Cardiac septum (tissue), 1 donor: ENCODE data around the gene AFF3. TPM values are rescaled to one million over a fixed set of nuclear protein-coding genes. Genes with fewer than 3 reads are reported as not detected.

ENCODE experiments used
- DNase-seq: peaks from one replicate; pipeline ENCODE4 v3.0.0-alpha.2; 2020; ENCODE audit warnings: low spot score
- intact Hi-C: fragments of 100-400 bp; cut with DNase I; formaldehyde crosslinking; loops from one replicate; pipeline ENCODE4 v1.14.0; 2022
- total RNA-seq: library from RNA; stranded (reverse); fragmentation: NEBNext Ultra II Directional; extraction: Animal tissue kit (Norgen Biotek cat#: 25700); gene quantifications from one replicate; pipeline ENCODE4 v1.2.1, GENCODE V29; 2021
- donor health status: DM: no; HTN: no; CAD: no.

Gene AFF3
- total RNA-seq, 1 donor from 2014 or later, result 6.7 TPM

DNA sequence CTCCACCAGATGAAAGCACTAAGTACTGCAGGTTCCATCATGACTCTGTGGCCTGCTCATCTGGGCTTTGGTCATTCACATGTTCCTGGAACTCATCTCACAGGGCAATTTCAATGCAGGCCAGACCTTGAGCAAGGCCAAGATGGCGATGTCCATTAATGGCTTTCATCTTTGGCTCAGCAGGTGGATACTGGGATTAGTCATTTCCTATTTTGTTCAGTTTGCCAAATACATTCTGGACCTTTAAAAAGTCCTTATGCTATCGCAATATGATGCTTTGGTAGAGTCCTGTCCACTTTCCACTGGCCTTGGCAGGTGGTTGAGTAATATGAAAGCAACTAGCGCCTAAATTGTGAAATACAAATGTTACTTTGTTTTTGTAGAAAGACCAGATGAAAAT is 482.5 kb downstream of the AFF3 start:
- intact Hi-C loops, result loop anchor here (5.0 kb wide), 1 partner anchor 37 kb away; no protein-coding TSS in a partner anchor
- DNase-seq, result no peak

DNA sequence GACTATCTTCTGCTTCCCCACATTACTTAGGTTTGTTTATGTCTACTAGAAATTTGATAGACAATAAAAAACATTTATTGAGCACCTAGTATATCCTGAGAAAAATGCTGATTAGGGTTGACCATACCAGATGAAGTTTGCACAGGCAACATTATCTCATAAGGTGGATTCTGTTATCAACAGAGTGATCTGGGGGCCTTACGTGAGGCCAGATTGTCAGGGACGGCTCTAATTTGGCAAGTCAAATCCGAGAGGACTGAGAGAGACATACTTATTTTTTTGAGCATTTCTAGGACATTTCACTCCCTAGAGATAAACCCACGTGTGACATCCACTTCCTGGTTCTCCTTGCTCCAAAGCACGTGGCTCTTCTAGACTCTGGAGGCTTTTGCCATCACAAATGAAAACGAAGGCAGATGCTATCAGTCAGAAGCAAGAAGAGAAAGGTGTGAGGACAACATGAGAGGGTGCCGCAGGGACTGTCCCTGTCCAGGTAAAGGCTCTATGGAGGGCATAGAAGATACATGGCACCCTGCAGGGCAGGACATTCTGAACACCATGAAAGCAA is 484.6 kb downstream of the AFF3 start:
- intact Hi-C loops, result no loop called here
- no peak for DNase-seq

DNA sequence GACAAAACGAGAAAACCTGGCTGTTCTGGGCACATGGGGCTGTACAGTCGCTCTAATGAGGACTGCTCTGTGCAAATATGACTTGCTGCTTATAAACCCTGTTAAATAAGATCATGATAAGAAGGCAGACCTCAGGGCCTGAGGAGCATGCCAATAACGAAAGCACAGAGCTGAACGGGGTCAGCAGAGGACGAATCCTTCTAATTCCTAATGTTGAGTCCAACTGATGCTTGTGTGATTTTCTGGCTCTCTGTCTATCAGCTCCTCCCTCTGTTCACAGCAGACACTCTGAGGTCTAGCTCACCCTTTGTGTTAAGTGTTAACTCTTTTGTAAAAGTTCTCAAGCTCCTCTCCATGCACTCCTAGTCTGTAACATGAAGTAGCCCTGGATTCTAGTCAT is 485.4 kb downstream of the AFF3 start:
- DNase-seq, result no peak
- intact Hi-C loops, result no loop called here

DNA sequence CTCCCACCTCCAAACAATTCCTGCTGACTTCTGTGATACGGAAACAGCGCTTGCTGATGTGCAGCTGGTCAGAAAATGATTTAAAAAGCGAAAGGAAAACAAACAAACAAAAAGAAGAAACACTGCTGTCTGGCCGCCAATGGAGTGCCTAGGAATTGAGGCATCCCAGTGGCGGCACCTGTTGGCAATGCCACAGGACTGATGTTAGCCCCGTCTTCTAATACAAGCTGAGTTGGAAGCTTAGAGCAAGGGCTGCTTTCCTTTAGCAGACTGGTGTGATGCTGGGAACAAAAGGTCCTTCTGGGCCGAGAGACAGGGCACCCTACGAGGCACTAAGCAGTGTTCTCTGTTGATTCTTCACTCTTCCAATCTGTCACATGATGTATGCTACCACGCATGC is 489.0 kb downstream of the AFF3 start:
- intact Hi-C loops, result no loop called here
- no peak for DNase-seq

DNA sequence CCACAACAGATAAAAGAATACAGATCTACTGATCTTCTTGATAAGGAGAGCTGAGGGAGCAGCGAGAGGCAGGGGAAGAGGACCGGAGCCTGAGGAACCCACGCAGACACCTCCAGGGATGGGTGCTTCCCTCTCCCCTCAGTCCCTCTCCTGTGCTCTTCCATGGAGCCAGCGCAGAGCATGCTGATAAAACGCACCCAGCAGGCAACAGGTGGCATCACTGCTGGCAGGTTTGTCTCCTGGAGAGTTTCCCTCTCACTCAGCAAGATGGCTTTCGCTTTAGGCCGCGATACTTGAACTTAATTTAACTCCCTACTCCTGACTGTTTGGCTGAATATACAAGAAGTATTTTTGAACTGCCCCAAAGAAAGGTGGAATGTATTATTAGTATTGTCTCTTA is 489.5 kb downstream of the AFF3 start:
- DNase-seq, result no peak
- intact Hi-C loops, result no loop called here

DNA sequence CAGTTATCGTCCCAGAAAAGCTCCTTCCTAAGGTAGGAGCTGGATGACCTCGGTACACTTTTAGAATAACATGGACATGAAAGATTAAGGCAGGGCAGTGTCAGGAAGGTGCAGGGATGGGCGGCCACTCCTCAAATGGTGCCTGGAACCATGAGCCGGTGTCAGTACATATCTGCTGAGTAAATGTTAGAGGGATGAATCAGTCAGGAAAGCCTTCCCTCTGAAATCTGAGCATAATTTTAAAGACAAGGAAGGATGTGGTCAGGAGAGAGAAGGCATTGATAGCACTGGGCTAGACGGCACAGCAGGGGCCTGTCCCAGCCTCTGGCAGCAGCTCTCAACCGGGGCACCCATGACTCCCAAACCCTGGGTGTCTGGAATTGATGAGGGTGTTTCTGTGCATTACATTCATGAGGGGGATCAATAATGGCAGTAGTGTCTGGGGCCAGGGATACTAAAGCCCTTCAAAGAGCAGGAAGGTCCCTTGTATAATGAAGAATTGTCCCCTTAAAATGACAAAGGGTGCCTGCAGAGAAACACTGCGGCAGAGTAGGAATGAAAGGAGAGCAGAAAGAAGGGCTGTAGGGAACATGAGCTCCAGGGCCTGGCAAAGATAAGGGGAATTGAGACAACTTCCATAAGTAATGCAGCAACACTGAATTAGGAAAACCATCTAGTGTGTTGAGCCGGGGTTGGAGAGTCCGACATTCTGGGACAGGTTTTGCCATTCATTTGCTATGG is 490.3 kb downstream of the AFF3 start:
- intact Hi-C loops, result no loop called here
- no peak for DNase-seq

DNA sequence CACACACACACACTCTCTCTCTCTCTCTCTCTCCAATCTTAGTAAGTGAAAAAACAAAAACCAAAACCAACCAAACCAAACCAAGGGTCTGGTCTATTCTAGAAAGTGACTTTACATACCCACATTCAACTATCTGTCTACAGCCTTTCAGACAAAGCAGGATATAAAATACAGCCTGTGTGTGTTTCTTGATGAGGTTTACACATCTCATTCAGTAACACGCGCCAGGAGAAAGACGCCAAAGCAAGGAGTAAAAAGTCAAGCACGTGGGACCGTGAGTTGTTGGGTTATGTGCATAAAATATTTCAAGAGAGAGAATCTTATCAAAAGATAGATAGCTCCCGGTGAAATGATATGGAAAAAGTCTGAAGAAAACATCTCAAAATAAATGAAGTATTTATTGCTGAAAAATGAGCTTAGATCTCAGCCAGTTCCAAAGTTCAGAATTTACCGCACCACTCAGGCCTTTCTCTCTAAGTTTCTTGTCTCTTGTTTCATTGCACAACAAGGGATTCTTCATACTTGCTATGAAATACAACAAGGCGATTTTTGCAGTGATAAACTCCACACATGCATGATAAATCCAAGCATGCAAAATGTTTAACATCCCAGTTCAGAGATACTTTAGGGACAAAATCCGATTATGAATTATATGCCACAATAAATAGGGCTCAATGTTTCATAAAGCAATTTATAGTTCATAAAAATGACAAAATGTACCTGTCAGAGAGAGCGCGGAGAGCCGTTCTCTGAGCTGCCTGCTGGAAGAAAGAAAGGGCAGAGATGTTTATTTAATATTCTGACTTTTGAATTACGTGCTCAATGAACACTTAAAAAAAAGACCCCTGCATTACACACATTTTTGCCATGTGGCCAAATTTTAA is 493.2 kb downstream of the AFF3 start:
- DNase-seq, result no peak
- intact Hi-C loops, result no loop called here

DNA sequence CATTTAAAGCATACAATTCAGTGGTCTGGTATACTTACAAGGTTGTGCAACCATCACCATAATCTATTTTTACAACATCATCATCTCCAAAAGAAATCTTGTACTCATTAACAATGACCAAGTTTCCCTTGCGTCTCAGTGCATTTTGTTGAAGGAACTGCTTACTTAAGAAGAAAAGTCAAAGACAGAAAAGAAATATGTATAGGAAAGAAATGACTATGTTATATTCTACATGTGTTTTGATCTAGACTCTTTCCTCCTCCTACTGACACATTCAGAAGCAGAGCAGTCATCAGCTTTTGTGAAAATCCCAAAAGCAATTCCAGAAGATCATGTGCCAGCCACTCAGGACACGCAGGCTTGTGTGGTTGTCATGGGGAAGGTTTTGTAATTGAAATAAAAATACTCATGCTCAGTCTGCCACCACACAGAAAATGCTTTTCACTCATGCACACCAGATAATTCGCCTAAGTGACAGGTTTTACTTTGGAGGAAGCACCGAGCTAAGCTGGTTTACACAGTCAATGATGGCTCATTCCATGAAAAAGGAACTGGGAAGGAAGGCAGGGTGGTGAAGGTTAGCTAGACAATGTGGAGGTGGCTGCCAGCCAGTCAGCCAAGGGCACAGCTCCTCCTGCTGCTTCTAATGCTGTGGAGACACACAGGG is 494.1 kb downstream of the AFF3 start:
- no peak for DNase-seq
- intact Hi-C loops, result no loop called here

DNA sequence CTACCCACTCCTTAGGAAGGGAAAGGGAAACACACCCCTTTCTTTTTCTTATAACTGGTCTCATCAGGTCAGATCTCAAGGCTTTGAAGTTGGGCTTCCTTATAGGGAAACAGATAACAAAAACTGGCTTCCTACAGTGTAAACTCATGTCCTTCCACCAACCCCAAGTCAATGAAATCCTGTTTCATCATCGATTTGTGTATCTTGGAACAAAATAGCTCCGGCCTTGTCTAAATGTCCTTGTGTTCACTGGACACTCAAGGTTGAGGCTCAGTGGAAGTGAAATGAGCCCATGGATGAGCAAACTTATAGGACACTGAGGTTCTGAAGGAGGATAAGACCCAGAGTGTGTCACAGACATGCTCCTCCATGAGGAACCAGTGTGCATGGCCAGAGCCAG is 496.4 kb downstream of the AFF3 start:
- intact Hi-C loops, result no loop called here
- DNase-seq, result no peak

DNA sequence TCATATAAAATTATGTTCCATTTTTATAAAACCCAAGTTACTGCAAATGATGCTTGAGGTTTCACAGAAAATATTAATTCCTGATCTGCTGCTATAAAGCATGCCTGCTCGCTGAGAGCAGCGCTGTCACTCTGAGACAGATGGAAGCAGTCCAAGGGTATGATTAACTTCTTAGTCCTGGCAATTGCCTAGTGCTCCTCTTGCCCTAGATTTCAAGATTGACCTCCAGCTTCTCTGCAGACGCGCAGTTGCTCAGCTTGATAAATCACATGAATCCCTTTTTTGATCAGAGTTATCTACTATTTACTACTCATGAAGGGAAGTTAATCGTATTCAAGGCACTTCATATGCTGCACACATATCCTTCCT is 498.0 kb downstream of the AFF3 start:
- DNase-seq, result no peak
- intact Hi-C loops, result no loop called here

DNA sequence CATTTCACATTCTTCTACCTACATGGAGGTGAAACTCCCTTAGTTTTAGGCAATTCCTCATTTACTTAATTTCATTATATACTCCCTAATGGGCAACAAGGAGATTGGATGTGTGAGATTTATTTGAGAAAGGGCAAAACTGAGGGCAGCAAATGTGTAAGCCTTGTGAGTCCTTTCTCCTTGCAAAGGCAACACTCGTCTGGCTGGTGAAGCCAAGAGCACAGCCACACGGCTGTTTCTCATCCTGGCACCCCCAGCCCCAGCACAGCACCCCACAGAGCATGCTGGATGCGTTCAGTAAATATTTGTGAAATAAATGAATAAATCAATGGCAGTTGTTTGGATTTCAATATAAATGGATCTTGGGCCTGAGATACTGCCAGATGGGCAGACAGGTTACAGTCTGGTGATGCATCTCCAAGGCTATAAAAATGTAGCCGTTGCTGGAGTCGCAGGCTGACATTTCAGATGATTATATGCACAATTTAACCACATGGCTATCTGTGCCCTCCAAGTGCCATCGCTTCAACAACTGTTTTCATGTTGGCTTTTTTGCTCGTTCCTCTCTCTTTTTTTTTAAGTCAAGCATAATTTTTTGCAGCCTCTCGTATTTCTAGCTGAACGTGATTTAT is 498.5 kb downstream of the AFF3 start:
- intact Hi-C loops, result no loop called here
- DNase-seq, result no peak

DNA sequence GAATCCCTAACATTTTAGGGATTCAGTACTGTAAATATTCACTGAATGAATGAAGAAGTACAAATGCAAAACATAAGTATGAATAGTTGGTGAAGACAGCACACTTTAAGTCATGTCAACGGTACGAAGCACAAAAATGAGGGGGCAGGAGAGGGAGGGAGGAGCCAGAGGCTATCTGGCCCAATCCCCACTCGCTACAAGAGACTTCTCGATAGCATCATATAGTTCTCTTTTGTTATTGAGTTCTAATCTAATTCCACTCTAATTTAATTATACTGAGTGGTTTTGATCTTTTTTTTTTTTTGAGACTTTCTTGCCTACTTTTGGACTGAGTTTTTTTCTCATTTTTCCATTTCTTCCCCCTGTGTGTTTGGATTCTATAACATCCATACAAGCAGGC is 500.4 kb downstream of the AFF3 start:
- intact Hi-C loops, result no loop called here
- no peak for DNase-seq

DNA sequence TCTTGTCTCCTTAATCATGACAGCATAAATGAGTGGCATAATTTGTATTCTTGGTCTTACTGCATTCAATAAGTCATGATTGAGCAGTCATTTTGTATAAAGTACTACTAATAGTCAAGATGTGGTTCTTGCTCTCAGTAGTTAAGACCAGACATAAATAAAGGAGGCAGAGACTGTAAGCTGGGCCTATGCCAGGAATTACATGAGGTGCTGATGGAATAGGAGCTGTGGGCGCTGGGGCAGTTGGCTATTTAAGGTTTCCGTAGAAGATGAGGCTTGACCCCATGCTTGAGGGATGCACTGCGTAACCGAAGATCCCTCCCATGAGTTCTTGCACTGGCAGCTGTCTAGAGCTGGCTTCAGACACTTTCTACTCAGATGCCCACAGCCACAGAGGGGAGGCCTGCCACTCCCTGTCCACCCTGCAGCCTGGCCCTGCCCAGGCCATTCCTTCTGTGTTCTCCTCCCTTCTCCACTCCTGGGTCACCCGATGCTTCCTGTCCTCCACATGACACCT is 501.7 kb downstream of the AFF3 start:
- intact Hi-C loops, result no loop called here
- DNase-seq, result no peak

DNA sequence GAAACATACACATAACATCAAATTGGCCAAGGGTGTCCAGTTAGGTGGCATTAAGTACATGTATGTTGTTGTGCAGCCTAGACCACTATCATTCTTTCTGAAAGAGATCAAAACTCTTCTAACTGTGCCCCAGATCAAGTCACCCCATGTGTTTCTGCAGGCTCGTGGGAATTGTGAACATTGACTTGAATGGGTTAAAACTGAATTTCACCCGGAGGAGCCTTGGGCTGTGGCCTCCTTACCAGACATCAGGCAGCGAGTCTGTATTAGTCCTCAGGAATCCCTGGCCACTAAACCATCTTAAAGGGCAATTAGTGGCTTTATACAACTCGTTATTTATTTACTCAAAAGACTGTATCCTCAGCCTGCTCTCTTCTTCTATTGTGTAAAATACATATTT is 503.6 kb downstream of the AFF3 start:
- DNase-seq, result no peak
- intact Hi-C loops, result loop anchor here (5.0 kb wide), 1 partner anchor 69 kb away; no protein-coding TSS in a partner anchor

DNA sequence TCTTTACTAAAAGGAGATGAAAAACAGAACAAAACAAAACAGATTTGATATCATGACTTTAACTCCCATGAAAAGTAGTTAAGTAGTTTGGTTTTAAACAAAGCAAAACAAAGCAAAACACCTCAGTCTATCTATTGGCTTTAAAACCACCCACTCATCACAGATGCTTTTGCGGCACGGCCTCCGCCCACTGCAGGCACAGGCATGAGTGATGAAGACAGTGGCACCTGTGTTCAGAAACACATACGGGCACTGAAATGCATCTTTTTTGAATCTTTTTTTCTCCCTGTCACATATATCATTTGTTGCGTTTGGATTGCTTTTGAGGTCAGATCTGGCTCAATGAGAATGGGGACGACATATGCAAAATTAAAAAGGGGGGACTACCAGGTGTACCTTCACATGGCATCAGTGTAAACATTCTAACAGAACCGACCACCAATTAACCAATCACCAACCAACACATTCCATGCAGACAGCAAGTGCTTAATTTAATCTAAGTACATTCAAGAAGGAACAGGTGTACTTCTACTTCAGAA is 505.2 kb downstream of the AFF3 start:
- intact Hi-C loops, result loop anchor here (5.0 kb wide), 1 partner anchor 70 kb away; no protein-coding TSS in a partner anchor
- no peak for DNase-seq

DNA sequence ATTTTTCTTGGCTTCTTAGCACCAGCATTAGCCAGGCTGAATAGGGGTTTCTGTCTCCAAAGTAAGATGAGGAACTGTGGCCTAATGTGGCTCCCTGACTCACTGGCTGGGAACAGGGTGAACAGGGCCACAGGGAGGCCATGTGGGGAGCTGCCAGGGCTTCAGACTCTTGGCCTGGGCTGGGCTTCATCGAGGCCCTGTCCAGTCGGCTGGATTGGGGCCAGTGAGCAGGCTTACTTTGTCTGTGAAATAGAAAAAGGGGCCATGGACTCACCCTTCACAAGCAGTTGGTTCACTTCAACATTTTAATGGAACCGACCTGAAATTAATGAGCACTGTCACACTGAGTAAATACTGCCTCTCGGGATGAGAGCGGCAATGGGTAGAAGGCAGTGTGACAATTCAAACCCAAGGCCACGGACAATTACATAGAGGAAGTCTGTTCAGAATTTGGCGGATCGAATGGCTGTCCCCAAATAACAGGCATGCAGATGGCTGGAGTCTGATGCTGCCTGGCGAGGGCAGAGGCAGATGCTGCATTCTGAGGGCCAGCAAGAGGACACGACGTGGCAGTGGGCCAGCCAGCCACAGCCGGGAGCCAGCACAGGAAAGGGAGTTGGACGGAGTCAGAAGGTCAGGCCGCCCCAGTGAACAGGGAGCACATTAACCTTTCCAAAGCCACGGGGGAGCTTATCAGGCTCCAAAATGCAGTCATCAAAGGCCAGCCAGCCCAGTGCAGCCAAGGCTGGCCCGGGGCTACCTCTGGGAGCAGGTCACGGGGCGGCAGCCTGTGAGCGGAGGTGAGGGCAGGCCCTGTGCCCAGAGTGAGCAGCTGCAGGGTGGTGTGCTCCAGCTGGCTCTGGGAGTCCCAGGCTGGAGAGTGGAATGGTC is 506.0 kb downstream of the AFF3 start:
- intact Hi-C loops, result loop anchor here (5.0 kb wide), 1 partner anchor 71 kb away; no protein-coding TSS in a partner anchor
- peak; percentile 94 for DNase-seq

DNA sequence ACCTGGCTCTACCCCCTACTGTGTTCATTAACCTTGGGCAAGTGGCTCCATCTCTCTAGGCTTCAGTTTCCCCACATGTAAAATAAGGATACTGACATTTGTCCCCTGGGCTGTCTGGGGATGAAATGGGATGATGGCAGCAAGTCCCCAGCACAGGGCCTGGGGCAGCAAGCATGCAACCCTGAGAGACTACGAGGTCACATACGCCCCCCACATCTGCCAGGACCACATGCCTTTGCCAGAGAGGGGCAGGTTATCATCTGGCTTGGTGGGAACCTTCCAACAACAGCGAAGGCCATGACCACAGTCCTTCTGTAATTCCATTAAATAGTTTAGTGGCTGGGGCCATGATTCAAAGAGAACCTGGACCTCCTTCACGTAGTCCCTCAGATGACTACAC is 506.7 kb downstream of the AFF3 start:
- DNase-seq, result no peak
- intact Hi-C loops, result loop anchor here (5.0 kb wide), 1 partner anchor 72 kb away; no protein-coding TSS in a partner anchor

DNA sequence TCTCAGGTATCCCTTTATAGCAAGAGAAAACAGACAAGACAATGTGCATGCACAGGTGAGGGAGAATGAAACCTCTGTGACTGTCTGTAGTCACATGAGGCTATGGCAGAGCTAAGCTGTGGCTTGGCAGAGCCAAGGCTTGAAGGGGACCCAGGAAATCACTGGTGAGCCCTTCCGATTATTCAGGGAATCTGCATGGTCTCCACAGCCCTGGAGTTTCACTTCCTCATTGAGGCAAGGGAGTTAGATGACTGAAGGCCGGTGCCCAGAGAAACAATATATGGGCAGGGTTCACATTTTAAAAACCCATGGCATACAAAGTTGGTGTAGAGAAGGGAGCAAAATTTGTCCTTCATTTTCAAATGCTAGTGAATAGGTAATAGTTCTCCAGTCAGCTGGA is 508.2 kb downstream of the AFF3 start:
- intact Hi-C loops, result no loop called here
- DNase-seq, result no peak
